Activated CD4-positive, alpha-beta memory T cell treated with anti-CD3 and anti-CD28 coated beads, Interleukin-2, amount 10 ng/mL, durations not matched to agents 7 days and 5 days (primary cell): Measurements from ENCODE around the gene NDUFS3. TPM values are rescaled to one million over a fixed set of nuclear protein-coding genes. Genes with fewer than 3 reads are reported as not detected.
"Not testable (repeated sequence)": the region's sequence is repeated elsewhere in the genome, so short reads cannot be mapped to it uniquely, and the experiment has no call there.

Source experiments
- CTCF ChIA-PET: fragments of 350-600 bp; sonication (Branson Sonifier 250); formaldehyde crosslinking; loops from one replicate; lab custom pipeline; 2021; ENCODE audit warnings: antibody characterized with exemption, inconsistent platforms; lab: Charles Lee
- POLR2A ChIA-PET: fragments of 350-600 bp; sonication (Branson Sonifier 250); formaldehyde crosslinking; loops from one replicate; lab custom pipeline; 2021; ENCODE audit warnings: antibody characterized with exemption; lab: Charles Lee
- DNase-seq: peaks from one replicate; pipeline ENCODE4 v3.0.0-alpha.2; 2020
- H3K27ac Mint-ChIP-seq: one replicate; pipeline ENCODE4 v1.8.0; 2021; ENCODE audit warnings: mild to moderate bottlenecking, mixed read lengths
- H3K27me3 Mint-ChIP-seq: one replicate; pipeline ENCODE4 v1.8.0; 2021; ENCODE audit warnings: mixed read lengths
- H3K36me3 Mint-ChIP-seq: one replicate; pipeline ENCODE4 v1.8.0; 2021; ENCODE audit warnings: low read depth, mixed read lengths
- H3K4me1 Mint-ChIP-seq: one replicate; pipeline ENCODE4 v1.8.0; 2021; ENCODE audit warnings: mixed read lengths
- H3K4me3 Mint-ChIP-seq: one replicate; pipeline ENCODE4 v1.8.0; 2021; ENCODE audit warnings: mild to moderate bottlenecking, mixed read lengths
- H3K9me3 Mint-ChIP-seq: one replicate; pipeline ENCODE4 v1.8.0; 2021; ENCODE audit warnings: mixed read lengths
- total RNA-seq, 2 experiments: library from RNA; stranded (reverse); gene quantifications; one replicate each; pipeline ENCODE4 v1.2.3, GENCODE V29; 2021

Gene NDUFS3
- total RNA-seq, 2 experiments from 2014 or later = 95.6 to 99.9 TPM

GRCh38 chr11:47545298-47545697 lies 33.6 kb upstream of the NDUFS3 start:
- Mint-ChIP-seq H3K4me1 (peaks cover 58% of the 10 kb centered on the region), H3K36me3 (peaks cover 29% of the 10 kb centered on the region), H3K9me3 (no peaks in the 10 kb centered on the region), H3K4me3 (no peak overlapping the region), H3K27ac (no peak overlapping the region), H3K27me3 (no peaks in the 10 kb centered on the region)
- POLR2A ChIA-PET = interaction anchor here (1.8 kb wide), 1 partner anchor 10 kb away, joined by 5 read pairs; no protein-coding TSS in a partner anchor
- no peak for DNase-seq
- CTCF ChIA-PET = no interaction called here

- CTCF ChIA-PET = interaction anchor here (0.6 kb wide), 1 partner anchor 13 kb away, joined by 4 read pairs; no protein-coding TSS in a partner anchor
- H3K4me1 Mint-ChIP-seq = peaks cover 58% of the 10 kb centered on the region
- H3K4me3 Mint-ChIP-seq, H3K27me3 Mint-ChIP-seq, H3K9me3 Mint-ChIP-seq, POLR2A ChIA-PET, DNase-seq: not testable (repeated sequence)
- peak overlapping the region; percentile 31 for H3K27ac Mint-ChIP-seq
- H3K36me3 Mint-ChIP-seq = peaks cover 26% of the 10 kb centered on the region
Observed at GRCh38 chr11:47546274-47546673, 32.6 kb upstream of the NDUFS3 start.

GRCh38 chr11:47550288-47551047 lies 28.4 kb upstream of the NDUFS3 start:
- no peak for DNase-seq
- peak overlapping the region; percentile 52 for H3K27ac Mint-ChIP-seq
- POLR2A ChIA-PET = interaction anchor here (1.3 to 5.0 kb wide), 7 partner anchors 9 to 335 kb away, joined by 5 to 55 read pairs (median 7); partner anchors contain the start of genes ACP2, DDB2, KBTBD4 and NDUFS3
- H3K4me1 Mint-ChIP-seq = peaks cover 46% of the 10 kb centered on the region
- H3K27me3 Mint-ChIP-seq = no peaks in the 10 kb centered on the region
- no peaks in the 10 kb centered on the region for H3K9me3 Mint-ChIP-seq
- CTCF ChIA-PET = interaction anchor here (0.7 to 3.1 kb wide), 7 partner anchors 9 to 60 kb away, joined by 3 to 17 read pairs (median 3); partner anchors contain the start of gene NDUFS3
- peak overlapping the region; percentile 96 for H3K4me3 Mint-ChIP-seq
- peaks cover 27% of the 10 kb centered on the region for H3K36me3 Mint-ChIP-seq

GRCh38 chr11:47551086-47551485 lies 27.8 kb upstream of the NDUFS3 start:
- DNase-seq = no peak
- peaks cover 27% of the 10 kb centered on the region for H3K36me3 Mint-ChIP-seq
- peaks cover 46% of the 10 kb centered on the region for H3K4me1 Mint-ChIP-seq
- H3K9me3 Mint-ChIP-seq = no peaks in the 10 kb centered on the region
- H3K27me3 Mint-ChIP-seq = no peaks in the 10 kb centered on the region
- H3K4me3 Mint-ChIP-seq = peak overlapping the region; percentile 96
- POLR2A ChIA-PET = interaction anchor here (0.7 to 5.0 kb wide), 10 partner anchors 10 to 336 kb away, joined by 3 to 55 read pairs (median 6); partner anchors contain the start of genes ACP2, DDB2, KBTBD4 and NDUFS3
- peak overlapping the region; percentile 89 for H3K27ac Mint-ChIP-seq
- CTCF ChIA-PET = interaction anchor here (0.8 to 3.1 kb wide), 11 partner anchors 10 to 288 kb away, joined by 3 to 17 read pairs (median 3); partner anchors contain the start of genes KBTBD4 and NDUFS3

- Mint-ChIP-seq H3K9me3 (no peaks in the 10 kb centered on the region), H3K36me3 (peaks cover 22% of the 10 kb centered on the region), H3K4me3 (peak overlapping the region; percentile 96), H3K27me3 (no peaks in the 10 kb centered on the region), H3K27ac (peak overlapping the region; percentile 89), H3K4me1 (peaks cover 44% of the 10 kb centered on the region)
- peak; percentile 40 for DNase-seq
- POLR2A ChIA-PET = interaction anchor here (0.7 to 5.0 kb wide), 14 partner anchors 11 to 337 kb away, joined by 3 to 55 read pairs (median 4); partner anchors contain the start of genes ACP2, DDB2, KBTBD4 and NDUFS3
- CTCF ChIA-PET = interaction anchor here (0.7 to 3.1 kb wide), 13 partner anchors 11 to 372 kb away, joined by 3 to 17 read pairs (median 4); partner anchors contain the start of genes AGBL2, KBTBD4 and NDUFS3
Observed at GRCh38 chr11:47552056-47552565, 26.8 kb upstream of the NDUFS3 start.

GRCh38 chr11:47552566-47553405 lies 26.1 kb upstream of the NDUFS3 start, which contains the start of gene CELF1:
CELF1 (minus strand) TSS chr11:47553132; CDS start chr11:47499523, 53,609 bp downstream.
- peaks cover 21% of the 10 kb centered on the region for H3K36me3 Mint-ChIP-seq
- H3K4me1 Mint-ChIP-seq = peaks cover 41% of the 10 kb centered on the region
- no peaks in the 10 kb centered on the region for H3K9me3 Mint-ChIP-seq
- DNase-seq = peak; percentile 94
- peak within 1 kb of the TSS; percentile 89 for H3K27ac Mint-ChIP-seq
- H3K4me3 Mint-ChIP-seq = peak within 1 kb of the TSS; percentile 96
- H3K27me3 Mint-ChIP-seq = no peaks in the 10 kb centered on the region
- ChIA-PET POLR2A (interaction anchor here (0.7 to 5.0 kb wide), 10 partner anchors 12 to 91 kb away, joined by 3 to 55 read pairs (median 4); partner anchors contain the start of genes KBTBD4, NDUFS3 and PTPMT1), CTCF (interaction anchor here (0.6 to 3.1 kb wide), 26 partner anchors 9 to 373 kb away, joined by 3 to 17 read pairs (median 4); partner anchors contain the start of genes AGBL2, KBTBD4, NDUFS3 and PTPMT1)

GRCh38 chr11:47553406-47553743 lies 25.5 kb upstream of the NDUFS3 start:
- Mint-ChIP-seq H3K36me3 (peaks cover 21% of the 10 kb centered on the region), H3K27me3 (no peaks in the 10 kb centered on the region), H3K4me1 (peaks cover 35% of the 10 kb centered on the region), H3K4me3 (peak overlapping the region; percentile 96), H3K9me3 (no peaks in the 10 kb centered on the region), H3K27ac (peak overlapping the region; percentile 19)
- CTCF ChIA-PET = interaction anchor here (0.6 to 1.3 kb wide), 17 partner anchors 9 to 45 kb away, joined by 3 to 7 read pairs (median 4); partner anchors contain the start of gene PTPMT1
- no peak for DNase-seq
- POLR2A ChIA-PET = interaction anchor here (0.7 to 5.0 kb wide), 5 partner anchors 12 to 65 kb away, joined by 3 to 55 read pairs (median 23); partner anchors contain the start of genes KBTBD4, NDUFS3 and PTPMT1

- not testable (repeated sequence) for H3K27me3 Mint-ChIP-seq, H3K27ac Mint-ChIP-seq, H3K9me3 Mint-ChIP-seq, H3K36me3 Mint-ChIP-seq, H3K4me3 Mint-ChIP-seq, DNase-seq
- ChIA-PET POLR2A (interaction anchor here (1.5 to 2.8 kb wide), 2 partner anchors 8 to 17 kb away, joined by 3 to 11 read pairs; partner anchors contain the start of gene PTPMT1), CTCF (interaction anchor here (0.6 to 2.4 kb wide), 2 partner anchors 8 to 21 kb away, joined by 3 to 12 read pairs; partner anchors contain the start of genes KBTBD4, NDUFS3 and PTPMT1)
- peaks cover 10% of the 10 kb centered on the region for H3K4me1 Mint-ChIP-seq
Observed at GRCh38 chr11:47557004-47557403, 21.9 kb upstream of the NDUFS3 start.

GRCh38 chr11:47558695-47559094 lies 20.2 kb upstream of the NDUFS3 start:
- H3K36me3 Mint-ChIP-seq = no peaks in the 10 kb centered on the region
- POLR2A ChIA-PET = no interaction called here
- no peak for DNase-seq
- H3K4me1 Mint-ChIP-seq = peaks cover 12% of the 10 kb centered on the region
- CTCF ChIA-PET = no interaction called here
- no peak overlapping the region for H3K27ac Mint-ChIP-seq
- no peaks in the 10 kb centered on the region for H3K9me3 Mint-ChIP-seq
- no peak overlapping the region for H3K4me3 Mint-ChIP-seq
- H3K27me3 Mint-ChIP-seq = no peaks in the 10 kb centered on the region

GRCh38 chr11:47560426-47560825 lies 18.4 kb upstream of the NDUFS3 start:
- no peaks in the 10 kb centered on the region for H3K36me3 Mint-ChIP-seq
- no peak overlapping the region for H3K27ac Mint-ChIP-seq
- H3K4me1 Mint-ChIP-seq = peaks cover 15% of the 10 kb centered on the region
- H3K9me3 Mint-ChIP-seq = no peaks in the 10 kb centered on the region
- ChIA-PET CTCF (no interaction called here), POLR2A (no interaction called here)
- no peak for DNase-seq
- no peak overlapping the region for H3K4me3 Mint-ChIP-seq
- no peaks in the 10 kb centered on the region for H3K27me3 Mint-ChIP-seq

GRCh38 chr11:47562393-47562792 lies 16.5 kb upstream of the NDUFS3 start:
- H3K36me3 Mint-ChIP-seq, POLR2A ChIA-PET, H3K9me3 Mint-ChIP-seq, DNase-seq, H3K27ac Mint-ChIP-seq, H3K4me3 Mint-ChIP-seq, H3K27me3 Mint-ChIP-seq: not testable (repeated sequence)
- peaks cover 25% of the 10 kb centered on the region for H3K4me1 Mint-ChIP-seq
- CTCF ChIA-PET = interaction anchor here (0.6 kb wide), 1 partner anchor 235 kb away, joined by 3 read pairs; no protein-coding TSS in a partner anchor
